Choroid plexus epithelial cell (primary cell): ENCODE results near the gene ACACB.

ENCODE experiments used
- DNase-seq: peaks from one replicate; pipeline ENCODE4 v3.0.0-alpha.2; 2010; ENCODE audit warnings: low read depth
- H3K4me3 ChIP-seq: 2 replicates; pipeline ENCODE4 v1.5.1; 2011; ENCODE audit warnings: low read depth, mild to moderate bottlenecking, control low read depth, low read length, moderate library complexity
- TF ChIP-seq, protein P1 (sequence below): conservative IDR thresholded peaks from 2 replicates; pipeline ENCODE4 v1.5.1; 2011; ENCODE audit warnings: low read depth, mild to moderate bottlenecking, control low read depth, inconsistent platforms, low read length, moderate library complexity

ACACB gene

DNA sequence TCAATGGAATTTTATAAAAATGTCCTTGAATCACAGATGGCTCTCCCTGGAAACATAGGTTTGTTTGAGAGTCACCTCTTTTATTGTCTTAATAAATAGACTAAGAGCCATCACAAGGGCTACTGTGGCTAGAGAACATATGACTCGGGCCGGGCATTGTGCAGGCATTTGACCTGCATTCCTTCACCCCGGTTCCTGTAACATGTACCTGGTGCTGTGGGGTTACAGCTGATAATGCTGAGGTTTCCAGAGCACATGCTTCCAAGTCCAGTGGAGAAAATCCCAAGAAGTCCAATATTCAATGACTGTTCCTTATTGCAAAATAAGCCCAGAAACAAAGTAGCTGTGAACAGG, 1.0 kb upstream of the ACACB start:
- TF ChIP-seq, protein P1, sequence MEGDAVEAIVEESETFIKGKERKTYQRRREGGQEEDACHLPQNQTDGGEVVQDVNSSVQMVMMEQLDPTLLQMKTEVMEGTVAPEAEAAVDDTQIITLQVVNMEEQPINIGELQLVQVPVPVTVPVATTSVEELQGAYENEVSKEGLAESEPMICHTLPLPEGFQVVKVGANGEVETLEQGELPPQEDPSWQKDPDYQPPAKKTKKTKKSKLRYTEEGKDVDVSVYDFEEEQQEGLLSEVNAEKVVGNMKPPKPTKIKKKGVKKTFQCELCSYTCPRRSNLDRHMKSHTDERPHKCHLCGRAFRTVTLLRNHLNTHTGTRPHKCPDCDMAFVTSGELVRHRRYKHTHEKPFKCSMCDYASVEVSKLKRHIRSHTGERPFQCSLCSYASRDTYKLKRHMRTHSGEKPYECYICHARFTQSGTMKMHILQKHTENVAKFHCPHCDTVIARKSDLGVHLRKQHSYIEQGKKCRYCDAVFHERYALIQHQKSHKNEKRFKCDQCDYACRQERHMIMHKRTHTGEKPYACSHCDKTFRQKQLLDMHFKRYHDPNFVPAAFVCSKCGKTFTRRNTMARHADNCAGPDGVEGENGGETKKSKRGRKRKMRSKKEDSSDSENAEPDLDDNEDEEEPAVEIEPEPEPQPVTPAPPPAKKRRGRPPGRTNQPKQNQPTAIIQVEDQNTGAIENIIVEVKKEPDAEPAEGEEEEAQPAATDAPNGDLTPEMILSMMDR, result no peak
- DNase-seq, result no peak
- H3K4me3 ChIP-seq, result no peak overlapping the region

DNA sequence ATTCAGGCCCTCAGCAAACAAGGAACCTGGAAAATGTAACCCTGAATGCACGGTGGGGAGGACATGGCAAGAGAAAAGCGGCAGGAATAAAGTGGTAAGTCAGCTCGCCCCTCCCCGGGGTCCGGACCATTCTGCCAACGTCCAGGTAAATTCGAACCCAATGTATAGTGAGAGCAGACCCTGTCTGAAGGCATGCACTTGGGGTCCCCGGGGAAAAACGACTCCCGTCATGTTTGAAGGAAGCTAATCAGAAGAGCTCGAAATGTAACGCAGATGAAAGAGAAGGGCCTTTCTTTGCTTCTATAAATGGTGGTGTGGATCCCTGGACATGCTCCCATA, 193 bp downstream of the ACACB start:
- DNase-seq, result no peak
- TF ChIP-seq, protein P1, result no peak
- no peak overlapping the region for H3K4me3 ChIP-seq

DNA sequence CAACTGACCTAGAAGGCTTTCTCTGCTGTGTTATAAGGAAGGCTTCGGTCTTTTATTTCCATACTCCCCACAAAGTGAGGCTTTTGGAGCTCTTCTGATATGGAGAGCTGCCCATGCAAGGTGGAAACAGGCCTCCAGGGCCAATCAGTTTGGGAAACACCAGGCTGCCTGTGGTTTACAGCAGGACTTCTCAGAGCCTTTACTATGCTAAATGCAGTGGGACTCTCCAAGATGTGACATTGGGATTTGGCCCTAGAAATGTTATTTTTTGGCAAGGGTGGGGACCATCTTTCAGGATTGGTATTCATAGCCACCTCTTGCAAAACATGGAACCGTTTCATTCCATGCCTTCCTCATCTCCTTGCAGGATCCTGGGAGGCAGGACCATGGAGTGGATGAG, 3.7 kb downstream of the ACACB start:
- DNase-seq, result no peak
- TF ChIP-seq, protein P1, result no peak
- H3K4me3 ChIP-seq, result no peak overlapping the region

DNA sequence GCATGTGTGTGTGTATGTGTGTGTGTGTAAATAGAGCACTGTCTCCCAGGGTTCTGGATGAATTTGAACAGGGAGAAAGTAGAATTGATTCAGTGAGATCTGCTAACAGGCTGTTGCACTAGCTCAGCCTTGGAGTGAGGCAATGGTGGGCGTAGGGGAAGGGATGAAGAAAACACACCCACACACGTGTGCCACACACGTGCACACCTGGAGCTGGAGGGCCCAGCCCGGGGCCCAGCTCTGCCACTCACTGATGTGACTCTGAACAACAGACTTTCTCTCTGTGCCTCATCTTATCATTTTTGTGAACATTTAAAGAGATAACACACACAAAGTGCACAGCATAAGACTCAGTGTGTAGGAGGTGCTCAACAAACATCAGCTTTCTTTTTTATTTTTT, 4.2 kb downstream of the ACACB start:
- no peak overlapping the region for H3K4me3 ChIP-seq
- TF ChIP-seq, protein P1, result no peak
- DNase-seq, result no peak

DNA sequence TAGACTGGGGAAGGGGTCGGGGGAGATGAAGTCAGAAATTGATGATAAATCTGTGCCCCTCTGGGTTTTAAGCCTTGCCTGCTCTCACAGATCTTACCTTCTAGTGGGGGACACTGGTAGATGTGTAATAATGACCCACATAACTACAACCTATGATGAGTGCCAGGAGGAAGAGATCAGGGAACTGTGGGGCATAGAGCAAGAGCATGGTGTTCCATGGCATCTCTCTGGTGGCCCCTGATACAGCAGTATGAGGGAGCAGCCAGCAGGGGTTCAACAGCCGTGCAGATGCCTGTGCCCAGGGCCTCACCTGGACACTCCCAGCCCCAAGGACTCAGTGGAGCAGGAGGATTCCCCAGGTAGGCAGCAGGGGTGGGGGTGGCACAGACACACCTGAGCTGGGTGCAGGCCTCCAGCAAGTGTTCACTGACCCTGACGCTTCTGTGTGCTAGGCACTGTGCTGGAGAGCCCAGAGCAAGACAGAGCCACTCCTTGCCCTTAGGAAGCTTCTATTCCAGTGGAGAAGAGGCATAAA, 5.0 kb downstream of the ACACB start:
- no peak overlapping the region for H3K4me3 ChIP-seq
- DNase-seq, result no peak
- TF ChIP-seq, protein P1, result no peak

DNA sequence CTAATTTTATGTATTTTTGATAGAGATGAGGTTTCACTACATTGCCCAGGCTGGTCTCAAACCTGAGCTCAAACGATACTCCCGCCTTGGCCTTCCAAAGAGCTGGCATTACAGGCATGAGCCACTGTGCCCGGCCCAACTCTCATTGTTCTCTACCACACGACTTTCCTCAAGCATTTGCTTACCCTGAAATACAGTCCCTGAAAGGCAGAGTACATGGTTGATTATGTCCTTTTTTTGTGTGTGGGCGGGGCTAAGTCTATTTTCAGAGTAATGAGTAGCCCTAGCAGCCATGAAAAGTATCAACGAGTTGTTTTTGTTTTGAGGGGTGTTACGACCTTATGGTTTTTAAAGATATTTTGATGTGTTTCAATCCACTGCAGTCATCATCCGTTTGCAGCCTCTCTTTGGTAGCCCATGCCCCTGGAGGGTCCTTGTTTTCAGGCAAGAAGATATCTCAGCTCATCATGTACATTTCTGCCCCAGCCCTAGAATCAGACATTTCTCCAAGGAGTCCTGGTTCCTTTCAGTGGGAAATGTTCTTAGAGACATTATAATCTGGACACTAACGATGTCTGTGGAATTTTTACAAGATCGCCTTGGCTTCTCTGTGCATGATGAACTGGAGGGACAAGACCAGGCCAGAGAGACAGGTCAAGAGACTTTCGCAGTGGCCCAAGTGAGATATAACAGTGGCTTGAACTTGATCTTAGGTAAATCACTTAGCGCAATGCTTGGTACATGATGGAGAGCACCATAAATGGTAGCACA, 8.7 kb downstream of the ACACB start:
- no peak overlapping the region for H3K4me3 ChIP-seq
- DNase-seq, result no peak
- TF ChIP-seq, protein P1, result no peak

DNA sequence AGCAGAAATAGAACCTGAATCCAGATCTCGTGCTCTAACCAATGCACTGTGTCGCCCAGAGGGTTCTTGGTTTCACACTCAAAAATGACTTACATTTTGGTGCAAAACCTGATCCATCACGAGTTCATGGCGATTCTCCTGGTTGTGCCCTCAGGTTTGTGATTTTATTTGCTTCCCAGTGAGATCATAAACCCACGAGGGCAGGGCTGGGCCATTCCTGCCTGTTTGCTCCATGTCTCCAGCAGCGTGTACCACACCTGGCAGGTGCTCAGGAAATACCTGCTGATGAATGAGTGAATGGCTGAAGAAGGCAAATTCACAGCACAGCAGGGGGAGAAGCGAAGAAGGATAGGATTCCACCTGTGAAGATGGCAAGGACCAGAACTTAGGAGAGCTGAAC, 9.4 kb downstream of the ACACB start:
- TF ChIP-seq, protein P1, result no peak
- no peak for DNase-seq
- no peak overlapping the region for H3K4me3 ChIP-seq
